ENCODE results near the gene TMEM107. TPM values are rescaled to one million over a fixed set of nuclear protein-coding genes. Genes with fewer than 3 reads are reported as not detected.

TMEM107 gene
- total RNA-seq, 1 donor from 2014 or later: 14.7 TPM

GRCh38 chr17:8159459-8160223 is 16.5 kb downstream of the TMEM107 start:
- no peaks in the 10 kb centered on the region for H3K27me3 ChIP-seq (ENCODE audit: control insufficient read depth, insufficient read depth, low read length)
- H3K4me3 ChIP-seq (ENCODE audit: low read depth, low read length): no peak overlapping the region
- TF ChIP-seq CTCF (IDR thresholded peaks at IDR 0.05; ENCODE audit: insufficient read depth, low read length, poor library complexity, severe bottlenecking): no peak
- H3K36me3 ChIP-seq (ENCODE audit: control insufficient read depth, insufficient read depth, low read length): peaks cover 3% of the 10 kb centered on the region
- no peak for DNase-seq (ENCODE audit: low read depth)

GRCh38 chr17:8159032-8159400 is 17.2 kb downstream of the TMEM107 start:
- H3K27me3 ChIP-seq (ENCODE audit: control insufficient read depth, insufficient read depth, low read length): no peaks in the 10 kb centered on the region
- DNase-seq (ENCODE audit: low read depth): no peak
- no peak overlapping the region for H3K4me3 ChIP-seq (ENCODE audit: low read depth, low read length)
- peaks cover 3% of the 10 kb centered on the region for H3K36me3 ChIP-seq (ENCODE audit: control insufficient read depth, insufficient read depth, low read length)
- no peak for TF ChIP-seq CTCF (IDR thresholded peaks at IDR 0.05; ENCODE audit: insufficient read depth, low read length, poor library complexity, severe bottlenecking)

- Histone ChIP-seq H3K36me3 (ENCODE audit: control insufficient read depth, insufficient read depth, low read length) (peaks cover 3% of the 10 kb centered on the region), H3K4me3 (ENCODE audit: low read depth, low read length) (no peak overlapping the region), H3K27me3 (ENCODE audit: control insufficient read depth, insufficient read depth, low read length) (no peaks in the 10 kb centered on the region)
- peak; percentile 83 for TF ChIP-seq CTCF (IDR thresholded peaks at IDR 0.05; ENCODE audit: insufficient read depth, low read length, poor library complexity, severe bottlenecking)
- DNase-seq (ENCODE audit: low read depth): no peak
Measured at GRCh38 chr17:8158267-8159031, 17.7 kb downstream of the TMEM107 start.

GRCh38 chr17:8156246-8156992 is 19.8 kb downstream of the TMEM107 start:
- Histone ChIP-seq H3K4me3 (ENCODE audit: low read depth, low read length) (peak overlapping the region; percentile 70), H3K27me3 (ENCODE audit: control insufficient read depth, insufficient read depth, low read length) (no peaks in the 10 kb centered on the region), H3K36me3 (ENCODE audit: control insufficient read depth, insufficient read depth, low read length) (peaks cover 3% of the 10 kb centered on the region)
- peak; percentile 100 for DNase-seq (ENCODE audit: low read depth)
- TF ChIP-seq CTCF (IDR thresholded peaks at IDR 0.05; ENCODE audit: insufficient read depth, low read length, poor library complexity, severe bottlenecking): no peak

GRCh38 chr17:8155996-8156245 is 20.3 kb downstream of the TMEM107 start:
- DNase-seq (ENCODE audit: low read depth): no peak
- Histone ChIP-seq H3K4me3 (ENCODE audit: low read depth, low read length) (peak overlapping the region; percentile 70), H3K27me3 (ENCODE audit: control insufficient read depth, insufficient read depth, low read length) (no peaks in the 10 kb centered on the region), H3K36me3 (ENCODE audit: control insufficient read depth, insufficient read depth, low read length) (peaks cover 3% of the 10 kb centered on the region)
- no peak for TF ChIP-seq CTCF (IDR thresholded peaks at IDR 0.05; ENCODE audit: insufficient read depth, low read length, poor library complexity, severe bottlenecking)

All from kidney epithelial cell (primary cell).